GM12864 (cell line): Measurements from ENCODE around the gene ALG3.

Experiments
- DNase-seq: peaks from one replicate; pipeline ENCODE4 v3.0.0-alpha.2; 2011; ENCODE audit warnings: low read depth
- H3K4me3 ChIP-seq: 2 replicates; pipeline ENCODE4 v1.5.1; 2011; ENCODE audit warnings: mild to moderate bottlenecking, low read depth, low read length, control low read depth
- CTCF ChIP-seq: IDR thresholded peaks from 2 replicates; pipeline ENCODE4 v1.5.1; 2011; ENCODE audit warnings: low read depth, mild to moderate bottlenecking, moderate library complexity, low read length, control low read depth, inconsistent platforms; ENCODE audit errors: missing control alignments

The ALG3 gene

GRCh38 chr3:184259878-184260723 lies 11.3 kb upstream of the ALG3 start:
- H3K4me3 ChIP-seq, result no peak overlapping the region
- no peak for DNase-seq
- TF ChIP-seq CTCF, result no peak

GRCh38 chr3:184259396-184259877 lies 10.7 kb upstream of the ALG3 start:
- no peak overlapping the region for H3K4me3 ChIP-seq
- TF ChIP-seq CTCF, result no peak
- no peak for DNase-seq

GRCh38 chr3:184258926-184259325 lies 10.2 kb upstream of the ALG3 start:
- TF ChIP-seq CTCF, result no peak
- no peak for DNase-seq
- H3K4me3 ChIP-seq, result no peak overlapping the region

- no peak overlapping the region for H3K4me3 ChIP-seq
- no peak for DNase-seq
- no peak for TF ChIP-seq CTCF
Measured at GRCh38 chr3:184257083-184257915, 8.5 kb upstream of the ALG3 start.

- no peak overlapping the region for H3K4me3 ChIP-seq
Measured at GRCh38 chr3:184255291-184256039, 6.7 kb upstream of the ALG3 start.

More at GRCh38 chr3:184255291-184256039, 6.7 kb upstream of the ALG3 start:
- no peak for DNase-seq
- no peak for TF ChIP-seq CTCF
